ENCODE results near the gene IP6K2. TPM values are rescaled to one million over a fixed set of nuclear protein-coding genes. Genes with fewer than 3 reads are reported as not detected.

The IP6K2 gene
- total and polyA plus RNA-seq, 2 of the 13 experiments (the other 11 are each of a cell fraction or from before 2014, with no cell fraction given), result 85.5 to 112 TPM

GRCh38 chr3:48663489-48664312 lies 53.3 kb downstream of the IP6K2 start (continued):
- TF ChIP-seq ZIK1 (CRISPR knock-in tag; IDR thresholded peaks at IDR 0.05; ENCODE audit: borderline replicate concordance, low read depth) (peak; percentile 21), MLLT10 (CRISPR knock-in tag; IDR thresholded peaks at IDR 0.05) (no peak), KAT2B (IDR thresholded peaks at IDR 0.05; ENCODE audit: borderline replicate concordance, low read depth, low read length) (no peak), ZNF776 (CRISPR knock-in tag; IDR thresholded peaks at IDR 0.05) (peak; percentile 76; the same call in 1 of the 2 replicates), ATF6 (CRISPR knock-in tag; conservative IDR thresholded peaks at IDR 0.05) (no peak), ZNF549 (CRISPR knock-in tag; IDR thresholded peaks at IDR 0.05) (no peak), ZNF556 (CRISPR knock-in tag; IDR thresholded peaks at IDR 0.05; ENCODE audit: borderline replicate concordance) (no peak), HNRNPK (IDR thresholded peaks at IDR 0.05; ENCODE audit: low read depth, low read length, poor library complexity, severe bottlenecking) (no peak), ZNF530 (CRISPR knock-in tag; IDR thresholded peaks at IDR 0.05; ENCODE audit: low read depth) (no peak), TAF15 (IDR thresholded peaks at IDR 0.05; ENCODE audit: low read depth, low read length, poor library complexity, severe bottlenecking) (peak; percentile 40), SRY (CRISPR knock-in tag; IDR thresholded peaks at IDR 0.05) (no peak; the same call in 1 of the 2 replicates), ZNF513 (CRISPR knock-in tag; conservative IDR thresholded peaks at IDR 0.05) (no peak), KLF6 (CRISPR knock-in tag; IDR thresholded peaks at IDR 0.05) (peak; percentile 86), ZNF552 (CRISPR knock-in tag; IDR thresholded peaks at IDR 0.05; ENCODE audit: borderline replicate concordance) (no peak), ZNF136 (CRISPR knock-in tag; IDR thresholded peaks at IDR 0.05; ENCODE audit: low read depth) (peak; percentile 40; the same call in 1 of the 2 replicates), MBNL3 (CRISPR knock-in tag; conservative IDR thresholded peaks at IDR 0.05) (no peak), ZNF430 (CRISPR knock-in tag; IDR thresholded peaks at IDR 0.05) (peak; percentile 78; the same call in 1 of the 2 replicates), ZNF256 (CRISPR knock-in tag; conservative IDR thresholded peaks at IDR 0.05) (no peak), ZNF251 (CRISPR knock-in tag; IDR thresholded peaks at IDR 0.05) (no peak), ZBED4 (CRISPR knock-in tag; IDR thresholded peaks at IDR 0.05; ENCODE audit: borderline replicate concordance) (0 out of 2 replicates have a peak, but pooled peaks have one; percentile 10), ZNF3 (CRISPR knock-in tag; IDR thresholded peaks at IDR 0.05) (no peak), KDM4B (CRISPR knock-in tag; IDR thresholded peaks at IDR 0.05) (peak; percentile 19)

Data from HepG2 (cell line).